ENCODE measurements around the gene VPS13D.

- no peak for TF ChIP-seq CTCF (IDR thresholded peaks at IDR 0.05)
- TF ChIP-seq POLR2A (IDR thresholded peaks at IDR 0.05), result no peak
Measured at GRCh38 chr1:12383786-12384185, 154.0 kb downstream of the VPS13D start.

Data from vagina (tissue), 2 donors.